ENCODE measurements around the gene KCNMB4. TPM values are rescaled to one million over a fixed set of nuclear protein-coding genes. Genes with fewer than 3 reads are reported as not detected.

Gene KCNMB4
- total RNA-seq, 1 donor from 2014 or later: 8.4 TPM

GRCh38 chr12:70451528-70451927 is 85.4 kb downstream of the KCNMB4 start:
- Mint-ChIP-seq H3K9me3 (peaks cover 15% of the 10 kb centered on the region), H3K27ac (no peak overlapping the region), H3K27me3 (no peaks in the 10 kb centered on the region), H3K36me3 (no peaks in the 10 kb centered on the region), H3K4me1 (ENCODE audit: unreplicated experiment) (no peaks in the 10 kb centered on the region), H3K4me3 (no peak overlapping the region)
- no peak for DNase-seq (ENCODE audit: extremely low spot score, unreplicated experiment)
- no peak for TF ChIP-seq CTCF (conservative IDR thresholded peaks at IDR 0.05)

- TF ChIP-seq CTCF (conservative IDR thresholded peaks at IDR 0.05): no peak
- Mint-ChIP-seq H3K4me3 (no peak overlapping the region), H3K27me3 (no peaks in the 10 kb centered on the region), H3K36me3 (no peaks in the 10 kb centered on the region), H3K4me1 (ENCODE audit: unreplicated experiment) (no peaks in the 10 kb centered on the region), H3K9me3 (no peaks in the 10 kb centered on the region), H3K27ac (no peak overlapping the region)
- DNase-seq (ENCODE audit: extremely low spot score, unreplicated experiment): no peak
These were observed 90.9 kb downstream of the KCNMB4 start for GRCh38 chr12:70456953-70457352.

- Mint-ChIP-seq H3K27ac (no peak overlapping the region), H3K36me3 (no peaks in the 10 kb centered on the region), H3K4me3 (no peak overlapping the region), H3K9me3 (peaks cover 8% of the 10 kb centered on the region), H3K4me1 (ENCODE audit: unreplicated experiment) (no peaks in the 10 kb centered on the region), H3K27me3 (peaks cover 2% of the 10 kb centered on the region)
- no peak for DNase-seq (ENCODE audit: extremely low spot score, unreplicated experiment)
- no peak for TF ChIP-seq CTCF (conservative IDR thresholded peaks at IDR 0.05)
These were observed 93.7 kb downstream of the KCNMB4 start for GRCh38 chr12:70459786-70460185.

- Mint-ChIP-seq H3K27ac (no peak overlapping the region), H3K4me1 (ENCODE audit: unreplicated experiment) (no peaks in the 10 kb centered on the region), H3K36me3 (no peaks in the 10 kb centered on the region), H3K9me3 (peaks cover 8% of the 10 kb centered on the region), H3K4me3 (no peak overlapping the region), H3K27me3 (peaks cover 2% of the 10 kb centered on the region)
- DNase-seq (ENCODE audit: extremely low spot score, unreplicated experiment): no peak
- no peak for TF ChIP-seq CTCF (conservative IDR thresholded peaks at IDR 0.05)
These were observed 97.9 kb downstream of the KCNMB4 start for GRCh38 chr12:70463997-70464396.

GRCh38 chr12:70466753-70467152 is 100.7 kb downstream of the KCNMB4 start:
- Mint-ChIP-seq H3K4me3 (no peak overlapping the region), H3K9me3 (peaks cover 8% of the 10 kb centered on the region), H3K36me3 (no peaks in the 10 kb centered on the region), H3K27ac (no peak overlapping the region), H3K27me3 (peaks cover 2% of the 10 kb centered on the region), H3K4me1 (ENCODE audit: unreplicated experiment) (no peaks in the 10 kb centered on the region)
- no peak for TF ChIP-seq CTCF (conservative IDR thresholded peaks at IDR 0.05)
- DNase-seq (ENCODE audit: extremely low spot score, unreplicated experiment): no peak

- Mint-ChIP-seq H3K27me3 (peaks cover 5% of the 10 kb centered on the region), H3K4me1 (ENCODE audit: unreplicated experiment) (no peaks in the 10 kb centered on the region), H3K4me3 (no peak overlapping the region), H3K27ac (no peak overlapping the region), H3K36me3 (no peaks in the 10 kb centered on the region), H3K9me3 (peaks cover 8% of the 10 kb centered on the region)
- no peak for TF ChIP-seq CTCF (conservative IDR thresholded peaks at IDR 0.05)
- no peak for DNase-seq (ENCODE audit: extremely low spot score, unreplicated experiment)
These were observed 101.4 kb downstream of the KCNMB4 start for GRCh38 chr12:70467476-70467875.
